Suprapubic skin (tissue), 4 donors: Measurements from ENCODE around the gene SGO2.

Experiments
- CTCF ChIP-seq, 2 donors: fragments of 200-600 bp in 1 of 2; fragments of 450-650 bp in 1 of 2; sonication (generic) in 1 of 2; IDR thresholded peaks; one replicate each; pipeline ENCODE4 v1.5.1; 2016 to 2019; ENCODE audit warnings: antibody characterized with exemption in 2 of 2, mild to moderate bottlenecking in 1 of 2, moderate library complexity in 1 of 2
- EP300 ChIP-seq: sonication (generic); formaldehyde crosslinking; IDR thresholded peaks from one replicate; pipeline ENCODE4 v1.6.1; 2017; ENCODE audit warnings: antibody characterized with exemption
- POLR2A ChIP-seq, 2 donors: fragments of 450-650 bp; IDR thresholded peaks; one replicate each; pipeline ENCODE4 v1.6.1; 2017; ENCODE audit warnings: antibody characterized with exemption in 2 of 2, mild to moderate bottlenecking in 2 of 2, moderate library complexity in 2 of 2
- POLR2AphosphoS5 ChIP-seq, 3 donors: sonication (generic); formaldehyde crosslinking; IDR thresholded peaks; one replicate each; pipeline ENCODE4 v1.6.1; 2017; ENCODE audit warnings: antibody characterized with exemption in 3 of 3

GRCh38 chr2:200494048-200494447, 32.0 kb upstream of the SGO2 start:
- TF ChIP-seq POLR2A (IDR thresholded peaks at IDR 0.05) = no peak
- TF ChIP-seq CTCF (IDR thresholded peaks at IDR 0.05) = no peak
- TF ChIP-seq EP300 = no peak
- no peak for TF ChIP-seq POLR2AphosphoS5 (IDR thresholded peaks at IDR 0.05)
